K562 (cell line): ENCODE results near the gene SFPQ. TPM values are rescaled to one million over a fixed set of nuclear protein-coding genes. Genes with fewer than 3 reads are reported as not detected.

Experiments used
- ATAC-seq: fragments of 200-7000 bp; cut with Tn5 transposase; 3 replicates; pipeline ENCODE4 v1.9.1; 2020; ENCODE audit warnings: moderate library complexity
- BruUV-seq: library from RNA; stranded (reverse); fragments of 400-500 nt; replicated peaks from 2 replicates; lab custom pipeline; 2021; lab: Mats Ljungman, UMichigan
- CTCF ChIA-PET: fragments of 300-600 bp; formaldehyde crosslinking; extraction: SDS; loops from one replicate; lab custom pipeline; 2021; ENCODE audit warnings: low intra/inter-chr PET ratio; lab: Yijun Ruan, JAX
- POLR2A ChIA-PET: fragments of 300-600, 350-650 bp; sonication (Branson Sonifier 250); formaldehyde crosslinking; extraction: SDS; loops from one replicate; lab custom pipeline; 2021; ENCODE audit warnings: antibody characterized with exemption, inconsistent platforms; lab: Yijun Ruan, JAX
- DNase-seq, 4 experiments: peaks; one replicate each; pipeline versions ENCODE4 v3.0.0 to v3.0.0-alpha.2; 2011 to 2018; ENCODE audit warnings: low spot score in 3 of 4, mixed read lengths in 3 of 4; ENCODE audit errors: extremely low read depth in 1 of 4
- FAIRE-seq: peaks from 2 replicates; lab custom pipeline; 2011; peaks lifted over from hg19 to GRCh38; lab: Jason Lieb, UNC
- H2AFZ ChIP-seq: 2 replicates; pipeline ENCODE4 v1.6.0; 2011; ENCODE audit warnings: low read depth, low read length, control low read depth, inconsistent platforms
- H3K27ac ChIP-seq: fragments of 200-600 bp; 3 replicates; pipeline ENCODE4 v1.8.0; 2011; ENCODE audit warnings: low read depth, mild to moderate bottlenecking, control low read depth, inconsistent platforms, low read length, moderate library complexity, mixed read lengths; ENCODE audit errors: extremely low read depth
- H3K27me3 ChIP-seq, 2 experiments: fragments of 300-600 bp in 1 of 2; 2 replicates in 1 of 2; 3 replicates in 1 of 2; pipeline versions ENCODE4 v1.6.0 to v1.8.0; 2011; ENCODE audit warnings: inconsistent platforms in 2 of 2, low read length in 2 of 2, mild to moderate bottlenecking in 1 of 2, mixed read lengths in 1 of 2, moderate library complexity in 1 of 2; ENCODE audit not compliant: control insufficient read depth in 2 of 2, insufficient read depth in 2 of 2
- H3K36me3 ChIP-seq: fragments of 300-600 bp; 3 replicates; pipeline ENCODE4 v1.8.0; 2011; ENCODE audit warnings: mild to moderate bottlenecking, low read length, inconsistent platforms; ENCODE audit not compliant: control insufficient read depth, insufficient read depth
- H3K4me1 ChIP-seq, 2 experiments: fragments of 200-600 bp in 1 of 2; replicated peaks in 1 of 2; 2 replicates in 1 of 2; 3 replicates in 1 of 2; pipeline versions ENCODE4 v1.5.1 to v1.8.0; 2011; ENCODE audit warnings: inconsistent platforms in 2 of 2, low read length in 2 of 2, mild to moderate bottlenecking in 1 of 2, mixed read lengths in 1 of 2, moderate library complexity in 1 of 2; ENCODE audit not compliant: control insufficient read depth in 2 of 2, insufficient read depth in 2 of 2
- H3K4me2 ChIP-seq: 2 replicates; pipeline ENCODE4 v1.6.1; 2011; ENCODE audit warnings: low read length, control low read depth, inconsistent platforms, mixed read lengths; ENCODE audit not compliant: insufficient read depth
- H3K4me3 ChIP-seq: fragments of 200-600 bp; sonication (generic), shearing (Covaris generic); 2 replicates; pipeline ENCODE4 v1.5.1; 2016; ENCODE audit warnings: control low read depth, inconsistent platforms
- H3K79me2 ChIP-seq: fragments of 200-600 bp; 3 replicates; pipeline ENCODE4 v1.8.0; 2011; ENCODE audit warnings: low read length, inconsistent platforms; ENCODE audit not compliant: control insufficient read depth, insufficient read depth
- H3K9ac ChIP-seq, 2 experiments: 2 replicates each; pipeline versions ENCODE4 v1.6.0 to v1.6.1; 2011; ENCODE audit warnings: low read depth in 2 of 2, low read length in 2 of 2, control low read depth in 1 of 2, inconsistent platforms in 1 of 2, mild to moderate bottlenecking in 1 of 2, mixed read lengths in 1 of 2; ENCODE audit not compliant: insufficient read depth in 1 of 2
- H3K9me1 ChIP-seq: one replicate; pipeline ENCODE4 v1.6.0; 2011; ENCODE audit warnings: inconsistent platforms, mild to moderate bottlenecking, low read length, moderate library complexity; ENCODE audit not compliant: control insufficient read depth, insufficient read depth
- H3K9me3 ChIP-seq: replicated peaks from 2 replicates; pipeline ENCODE4 v1.5.1; 2011; ENCODE audit warnings: low read depth, low read length, inconsistent platforms; ENCODE audit not compliant: control insufficient read depth, insufficient read depth
- H4K20me1 ChIP-seq: replicated peaks from 2 replicates; pipeline ENCODE4 v1.6.1; 2011; ENCODE audit warnings: low read length, inconsistent platforms, mixed read lengths; ENCODE audit not compliant: control insufficient read depth, insufficient read depth
- ARID4B ChIP-seq: sonication (generic); formaldehyde crosslinking; IDR thresholded peaks from 2 replicates; pipeline ENCODE4 v1.8.0; 2022; ENCODE audit warnings: mild to moderate bottlenecking, missing genetic modification reagents
- BRCA1 ChIP-seq, 2 experiments: fragments of 450-650 bp in 1 of 2; sonication (generic) in 1 of 2; formaldehyde crosslinking in 1 of 2; IDR thresholded peaks; 2 replicates each; pipeline versions ENCODE4 v1.5.0 to v1.6.1; 2017 to 2020; ENCODE audit warnings: mild to moderate bottlenecking in 1 of 2, missing genetic modification reagents in 1 of 2
- CCNT2 ChIP-seq: IDR thresholded peaks from 2 replicates; pipeline ENCODE4 v1.6.1; 2011; ENCODE audit warnings: borderline replicate concordance, low read depth, mild to moderate bottlenecking, moderate library complexity, mixed read lengths, low read length; ENCODE audit not compliant: insufficient read length; ENCODE audit errors: extremely low read depth
- HNRNPH1 ChIP-seq: fragments of 200-400 bp; formaldehyde crosslinking; optimal IDR thresholded peaks from 2 replicates; pipeline ENCODE3; 2017; ENCODE audit warnings: low read depth, mild to moderate bottlenecking, low read length, moderate library complexity
- MIER1 ChIP-seq: fragments of 450-650 bp; IDR thresholded peaks from 2 replicates; pipeline ENCODE4 v1.6.1; 2016; ENCODE audit warnings: antibody characterized with exemption, mild to moderate bottlenecking, low read depth
- MLLT1 ChIP-seq, 2 experiments: fragments of 450-650 bp; IDR thresholded peaks; 2 replicates each; pipeline ENCODE4 v1.6.1; 2016
- NCOA1 ChIP-seq: fragments of 450-650 bp; IDR thresholded peaks from 2 replicates; pipeline ENCODE4 v1.6.1; 2016; ENCODE audit warnings: low read depth
- NCOR1 ChIP-seq: fragments of 450-650 bp; IDR thresholded peaks from 2 replicates; pipeline ENCODE4 v1.6.1; 2016; ENCODE audit warnings: mild to moderate bottlenecking, moderate library complexity
- PHF20 ChIP-seq: fragments of 450-650 bp; IDR thresholded peaks from 2 replicates; pipeline ENCODE4 v1.6.1; 2018; ENCODE audit not compliant: partially characterized antibody
- PTBP1 ChIP-seq: fragments of 200-400 bp; formaldehyde crosslinking; IDR thresholded peaks from 2 replicates; pipeline ENCODE4 v1.6.1; 2017; ENCODE audit warnings: low read depth, low read length
- SNAPC5 ChIP-seq: fragments of 250-450 bp; sonication (Bioruptor Pico); IDR thresholded peaks from 2 replicates; pipeline ENCODE4 v1.8.0; 2021; ENCODE audit warnings: moderate library complexity, mild to moderate bottlenecking, inconsistent platforms
- ZNF277 ChIP-seq: fragments of 250-450 bp; sonication (Bioruptor Pico); IDR thresholded peaks from 2 replicates; pipeline ENCODE4 v1.8.0; 2022; ENCODE audit warnings: inconsistent platforms, mild to moderate bottlenecking, moderate library complexity, borderline replicate concordance
- ZNF431 ChIP-seq: sonication (generic); formaldehyde crosslinking; IDR thresholded peaks from 2 replicates; pipeline ENCODE4 v1.8.0; 2022; ENCODE audit warnings: mild to moderate bottlenecking, missing genetic modification reagents
- WGBS: fragments of 100-300 bp; shearing (Covaris generic); methylation state at CpG from one replicate; pipeline ENCODE4 v1.1.6; 2016; ENCODE audit warnings: low coverage, mixed read lengths; ENCODE audit not compliant: insufficient coverage; ENCODE audit errors: missing lambda C conversion rate; 5-methylcytosine and 5-hydroxymethylcytosine counted together
- in situ Hi-C: fragments of 300-500 bp; cut with MboI; formaldehyde crosslinking; loops from 4 replicates; pipeline ENCODE4 v1.15.0; 2018; ENCODE audit warnings: inconsistent platforms, mixed read lengths
- intact Hi-C: fragments of 100-400 bp; cut with micrococcal nuclease; formaldehyde crosslinking; loops from 2 replicates; pipeline ENCODE4 v1.14.2; 2022
- polyA plus RNA-seq, 8 experiments: library from polyadenylated mRNA; depleted of rRNA in 4 of 8; stranded (reverse) in 5 of 8; unstranded in 3 of 8; fragments of >200 nt; fragmentation: Nextera tagmentation in 2 of 8; fragmentation: Illumina TruSeq in 1 of 8; extraction: Ambion mirVana in 2 of 8; extraction: Trizol in 1 of 8; gene quantifications; 2 replicates each; pipeline versions ENCODE4 v1.2.1 to v1.2.3, GENCODE V29; 2011 to 2014; ENCODE audit warnings: inconsistent platforms in 1 of 8, missing spikeins in 1 of 8
- total RNA-seq, 7 experiments: library from RNA; depleted of rRNA in 6 of 7; stranded (reverse); fragments of >200 nt in 6 of 7; fragmentation: Illumina TruSeq in 2 of 7; extraction: Trizol in 2 of 7; gene quantifications; 2 replicates each; pipeline versions ENCODE4 v1.2.1 to v1.2.3, GENCODE V29; 2011 to 2021; ENCODE audit warnings: low replicate concordance in 1 of 7

SFPQ gene
- total and polyA plus RNA-seq, 9 of the 15 experiments (the other 6 are each of a cell fraction or from before 2014, with no cell fraction given), result 69.7 to 562 (median 399) TPM

- peaks cover 92% of the 10 kb centered on the region for H3K79me2 ChIP-seq
- H3K4me2 ChIP-seq, result no peak overlapping the region
- no peak overlapping the region for H2AFZ ChIP-seq
- 95% methylated on average over 20 of the region's 20 CpGs for WGBS
- DNase-seq, result no peak
- CTCF ChIA-PET, result no interaction called here
- H4K20me1 ChIP-seq, result peaks cover 50% of the 10 kb centered on the region
- FAIRE-seq, result no peak
- peaks cover 13% of the 10 kb centered on the region for H3K9me1 ChIP-seq
- peaks cover 8 to 24% of the 10 kb centered on the region in 2 experiments; a peak in 4 of 5 replicates for H3K4me1 ChIP-seq
- no peak overlapping the region for H3K4me3 ChIP-seq
- H3K27me3 ChIP-seq, result no peaks in the 10 kb centered on the region
- no peak for ATAC-seq
- POLR2A ChIA-PET, result interaction anchor here (0.6 to 3.8 kb wide), 9 partner anchors 9 to 401 kb away, joined by 3 to 42 read pairs (median 3); no protein-coding TSS in a partner anchor
- H3K36me3 ChIP-seq, result peaks cover 80% of the 10 kb centered on the region
- no peak overlapping the region for H3K27ac ChIP-seq
- in situ Hi-C loops (no loop called here), intact Hi-C loops (loop anchor here (10.0 kb wide), 1 partner anchor 154 kb away; the partner anchor contains the start of gene ZMYM6)
- BruUV-seq, result TSS peak; percentile 0
- H3K9me3 ChIP-seq, result no peaks in the 10 kb centered on the region
- H3K9ac ChIP-seq, result no peak overlapping the region
- TF ChIP-seq BRCA1 (IDR thresholded peaks at IDR 0.05), result no peak
- TF ChIP-seq BRCA1 (CRISPR knock-in tag; IDR thresholded peaks at IDR 0.05), result no peak
- peak; percentile 92 for TF ChIP-seq ZNF277 (CRISPR knock-in tag)
- TF ChIP-seq MIER1, result no peak
- no peak for TF ChIP-seq MLLT1 (IDR thresholded peaks at IDR 0.05)
- no peak for TF ChIP-seq CCNT2
- no peak for TF ChIP-seq ZNF431
- no peak for TF ChIP-seq PHF20
- TF ChIP-seq HNRNPH1, result no peak
- TF ChIP-seq ARID4B, result 0 out of 2 replicates have a peak, but pooled peaks have one; percentile 43
- no peak for TF ChIP-seq PTBP1
- no peak for TF ChIP-seq SNAPC5 (CRISPR knock-in tag)
- no peak for TF ChIP-seq NCOA1
- no peak for TF ChIP-seq NCOR1
Observed at GRCh38 chr1:35188578-35189392, 4.2 kb downstream of the SFPQ start.
